NCI-H1048 (cell line): ENCODE results near the gene LRCH3.

Source experiments
- DNase-seq: peaks from one replicate; lab custom pipeline; 2025; lab: John Stamatoyannopoulos, UW

Gene LRCH3

DNA sequence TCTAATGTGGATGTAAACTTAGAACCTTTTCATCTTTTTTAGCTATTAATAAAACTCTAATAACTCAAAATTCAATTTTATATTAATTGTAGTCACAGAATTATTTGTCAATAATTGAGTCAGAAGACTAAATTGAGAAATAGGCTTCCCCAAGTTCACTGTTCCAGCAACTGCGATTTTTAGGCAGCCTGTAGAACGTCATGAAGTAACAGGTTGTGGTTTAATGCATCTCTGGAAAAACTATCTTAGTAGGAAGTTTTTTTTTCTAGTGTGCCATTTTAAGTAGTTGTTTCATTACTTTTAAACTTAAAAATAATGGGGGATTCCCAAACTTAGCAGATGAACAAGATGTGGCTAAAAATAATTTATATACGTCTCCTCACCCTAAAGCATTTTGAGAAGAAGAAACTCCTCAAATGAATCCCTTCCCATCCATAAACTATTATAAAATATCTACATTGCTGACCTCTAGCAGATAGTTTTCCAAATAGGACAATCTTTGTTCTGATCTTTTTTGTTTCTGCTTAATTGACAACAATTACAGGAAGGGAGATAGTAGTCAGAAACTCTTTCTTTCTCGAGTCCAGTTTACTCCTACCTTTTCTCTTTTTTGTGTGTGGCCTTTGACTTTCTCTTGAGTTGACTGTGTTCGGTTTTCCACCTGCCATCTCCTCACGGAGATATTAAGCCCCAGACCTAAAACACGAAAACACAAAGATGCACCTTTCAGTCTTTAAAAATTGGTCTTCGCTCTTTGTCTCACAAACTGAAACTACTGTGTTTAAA, 43.1 kb downstream of the LRCH3 start:
- DNase-seq: no peak

DNA sequence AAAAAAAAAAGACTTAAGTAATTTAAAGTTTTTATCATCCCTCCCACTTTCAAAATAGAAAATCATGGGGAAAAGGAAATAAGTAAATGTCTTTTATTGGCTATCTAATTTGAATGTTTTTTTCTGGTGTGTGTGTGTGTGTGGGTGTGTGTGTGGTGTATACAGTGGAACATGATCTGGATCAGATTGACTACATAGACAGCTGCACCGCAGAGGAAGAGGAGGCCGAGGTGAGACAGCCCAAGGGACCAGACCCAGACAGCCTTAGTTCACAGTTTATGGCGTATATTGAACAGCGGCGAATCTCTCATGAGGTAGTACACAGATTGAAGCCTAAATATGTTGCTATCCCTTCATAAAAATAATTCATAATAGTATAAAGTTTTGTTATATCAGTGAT, 44.5 kb downstream of the LRCH3 start:
- no peak for DNase-seq

DNA sequence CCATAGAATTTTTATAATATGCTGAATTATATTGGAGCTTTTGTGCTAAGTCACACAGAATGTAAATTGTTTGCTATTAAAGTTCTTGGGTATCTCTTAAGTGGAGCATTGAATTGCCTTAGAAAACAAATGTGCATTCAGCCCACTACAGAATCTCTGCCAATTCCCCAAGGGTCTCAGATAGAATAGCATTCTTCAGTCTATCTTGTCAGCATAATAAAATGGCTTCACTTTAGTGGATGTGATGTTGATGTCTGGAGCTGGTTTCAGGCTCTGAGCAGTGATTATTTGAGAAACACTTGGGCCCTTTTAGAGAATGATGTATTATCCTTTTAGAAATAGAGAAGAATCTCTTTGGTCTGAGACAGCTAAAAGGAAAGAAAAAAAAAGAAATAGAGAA, 45.2 kb downstream of the LRCH3 start:
- no peak for DNase-seq

DNA sequence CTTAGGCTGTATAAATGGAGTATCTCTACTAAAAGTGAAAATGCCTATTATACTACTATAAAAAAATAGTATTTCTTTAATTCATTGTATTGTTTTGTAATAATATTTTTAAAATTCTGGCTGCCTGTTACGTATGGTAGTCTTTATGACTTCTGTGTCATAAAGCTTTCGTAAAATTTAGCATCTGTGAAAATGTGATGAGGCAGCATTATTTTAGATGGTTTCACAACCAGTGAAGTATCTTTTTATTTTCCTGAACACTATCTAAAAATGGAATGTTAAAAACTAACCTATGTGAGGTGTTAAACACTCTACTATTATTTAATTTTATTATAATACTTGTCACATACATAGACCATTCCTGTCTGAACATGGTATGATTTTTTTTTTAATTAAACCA, 46.2 kb downstream of the LRCH3 start:
- DNase-seq: no peak

DNA sequence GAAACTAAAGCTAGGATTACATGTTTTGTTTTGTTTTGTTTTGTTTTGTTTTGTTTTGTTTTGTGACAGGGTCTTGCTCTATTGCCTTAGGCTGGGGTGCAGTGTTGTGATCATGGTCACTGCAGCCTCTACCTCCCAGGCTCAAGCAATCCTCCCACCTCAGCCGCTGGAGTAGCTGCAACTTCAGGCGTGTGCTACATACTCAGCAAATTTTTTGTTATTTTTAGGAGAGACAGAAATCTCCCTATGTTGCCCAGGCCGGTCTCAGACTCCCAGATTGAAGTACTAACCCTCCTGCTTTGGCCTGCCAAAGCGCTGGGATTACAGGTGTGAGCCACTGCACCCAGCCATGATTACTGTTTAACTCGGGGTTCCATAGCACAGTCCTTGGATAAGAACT, 50.7 kb downstream of the LRCH3 start:
- no peak for DNase-seq

DNA sequence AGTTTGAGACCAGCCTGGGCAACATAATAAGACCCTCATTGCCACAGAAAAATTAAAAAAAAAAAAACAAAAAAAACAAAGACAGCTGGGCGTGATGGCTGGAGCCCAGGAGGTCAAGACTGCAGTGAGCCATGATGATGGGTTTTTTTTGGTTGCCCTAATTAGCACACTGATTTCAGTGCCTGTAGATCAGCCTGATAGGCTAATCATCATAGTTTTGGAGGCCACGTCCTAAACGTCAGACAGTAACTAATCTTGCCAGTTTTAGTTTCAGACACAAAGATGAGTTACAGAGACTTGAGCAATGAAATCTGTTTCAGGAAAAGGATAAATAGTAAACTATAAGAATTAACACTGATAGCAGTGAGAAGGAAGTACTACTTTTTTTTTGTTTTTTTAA, 55.4 kb downstream of the LRCH3 start:
- DNase-seq: no peak

DNA sequence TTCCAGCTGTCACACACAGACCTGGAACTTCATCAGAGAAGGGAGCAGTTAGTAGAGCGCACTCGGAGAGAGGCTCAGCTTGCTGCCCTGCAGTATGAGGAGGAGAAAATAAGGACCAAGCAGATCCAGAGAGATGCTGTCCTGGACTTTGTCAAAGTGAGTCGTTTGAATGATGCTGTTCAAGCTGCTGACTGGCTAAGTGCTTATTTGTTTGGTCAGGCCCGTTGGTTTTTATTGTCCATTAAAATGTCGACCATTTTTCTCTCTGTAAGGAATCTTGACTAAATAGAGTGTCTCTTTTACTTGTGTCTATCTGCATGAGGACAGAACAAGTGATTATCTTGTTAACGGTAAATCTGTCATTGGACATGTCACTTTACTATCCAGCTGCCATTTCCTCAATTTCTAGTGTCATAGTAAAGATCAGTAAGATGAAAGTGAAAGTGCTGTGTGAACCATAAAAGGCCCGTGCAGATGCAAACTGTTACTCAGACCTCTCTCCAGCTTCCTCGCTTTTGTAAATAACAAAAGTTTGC, 56.9 kb downstream of the LRCH3 start:
- DNase-seq: no peak

DNA sequence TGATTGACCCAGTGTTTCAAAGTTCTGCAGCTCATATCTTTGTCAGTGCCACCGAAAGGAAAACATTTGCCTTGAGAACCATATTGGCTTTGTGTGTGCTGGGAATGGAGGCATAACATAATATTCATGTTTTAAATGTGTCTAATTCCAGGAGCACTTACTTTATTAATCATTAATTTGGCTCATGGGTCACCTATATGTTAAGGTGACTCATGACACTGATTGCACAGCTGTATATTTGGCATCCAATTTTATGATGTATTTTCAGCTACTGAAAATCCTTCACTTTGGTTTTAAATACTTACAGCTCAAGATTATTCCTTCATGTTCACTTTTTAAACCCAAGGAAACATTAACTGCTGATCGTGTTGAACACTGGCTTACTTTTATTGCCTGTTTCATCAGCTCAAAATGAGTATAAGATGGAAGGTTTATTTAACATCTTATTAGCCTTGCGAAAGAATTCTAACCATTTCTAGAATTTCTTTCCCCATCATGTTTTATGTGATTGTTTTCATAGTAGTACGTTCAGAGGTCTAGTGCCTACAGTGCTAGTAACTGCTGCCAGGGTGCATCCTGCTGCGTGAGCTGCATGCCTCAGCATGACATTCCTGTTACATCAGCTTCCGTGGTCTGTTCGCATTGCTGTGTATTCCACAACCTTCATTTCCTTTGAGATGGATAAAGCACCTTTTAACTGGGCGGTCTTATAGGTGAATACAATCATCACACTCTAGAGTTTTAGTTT, 63.7 kb downstream of the LRCH3 start:
- DNase-seq: no peak

GRCh38 chr3:197855571-197855970, 64.5 kb downstream of the LRCH3 start:
- no peak for DNase-seq

DNA sequence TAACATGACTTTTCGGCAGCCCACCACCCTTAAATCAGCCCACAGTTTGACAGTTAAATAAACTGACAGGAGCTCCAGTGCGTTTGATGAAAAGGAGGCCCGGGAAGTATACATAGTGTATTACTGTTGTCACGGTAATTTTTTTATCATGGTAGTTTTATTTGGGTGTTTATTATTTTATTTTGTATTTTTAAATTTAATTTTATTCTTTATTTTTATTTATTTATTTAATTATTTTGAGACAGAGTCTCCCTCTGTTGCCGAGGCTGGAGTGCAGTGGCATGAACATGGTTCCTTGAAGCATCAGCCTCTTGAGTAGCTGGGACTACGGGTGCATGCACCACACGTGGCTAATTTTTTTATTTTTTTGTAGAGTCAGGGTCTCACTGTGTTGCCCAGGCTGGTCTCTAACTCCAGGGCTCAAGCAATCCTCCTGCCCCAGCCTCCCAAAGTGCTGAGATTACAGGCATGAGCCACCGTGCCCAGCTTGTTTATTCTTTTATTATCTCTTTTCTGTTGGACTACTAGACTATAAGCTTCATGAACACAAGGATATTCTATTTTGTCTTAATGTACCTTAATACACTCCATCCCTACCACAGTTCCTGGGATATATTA, 65.3 kb downstream of the LRCH3 start:
- DNase-seq: no peak

DNA sequence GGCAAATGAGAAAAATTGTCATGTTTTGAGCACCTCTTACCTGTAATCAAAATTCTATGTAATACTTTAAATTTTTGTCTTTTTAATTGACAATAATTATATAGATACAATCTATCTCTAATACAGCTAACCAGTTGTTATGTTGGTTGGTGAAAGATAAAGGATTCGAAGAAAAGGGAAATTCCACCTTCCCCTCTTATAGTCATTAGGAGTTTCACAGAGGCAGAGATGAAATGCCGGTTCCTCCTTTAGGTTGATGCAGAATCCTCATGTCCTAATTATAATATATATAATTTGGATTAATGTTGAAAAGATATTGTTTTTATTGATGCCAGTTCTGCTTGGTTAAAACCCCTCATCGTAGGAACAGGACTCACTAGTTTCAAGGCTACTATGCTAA, 67.1 kb downstream of the LRCH3 start:
- no peak for DNase-seq

- no peak for DNase-seq
These were observed 67.5 kb downstream of the LRCH3 start for GRCh38 chr3:197858598-197858997.

DNA sequence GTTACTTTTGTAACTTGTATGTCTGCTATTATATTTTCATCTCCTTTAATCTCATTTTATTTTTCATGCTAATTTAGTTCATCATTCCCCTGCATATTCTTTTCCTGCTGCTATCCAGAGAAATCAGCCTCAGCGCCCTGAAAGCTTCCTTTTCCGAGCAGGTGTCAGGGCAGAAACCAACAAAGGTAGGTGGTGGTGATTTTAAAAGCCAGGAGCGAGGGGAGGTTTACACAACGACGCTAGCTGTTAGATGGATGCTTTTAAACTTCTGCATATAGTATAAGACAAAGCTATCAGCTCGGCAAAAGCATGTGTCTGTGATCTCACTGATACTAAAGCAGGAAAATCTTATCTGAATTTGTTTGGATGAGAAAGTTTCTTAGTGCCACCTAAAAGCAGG, 75.0 kb downstream of the LRCH3 start:
- DNase-seq: no peak

DNA sequence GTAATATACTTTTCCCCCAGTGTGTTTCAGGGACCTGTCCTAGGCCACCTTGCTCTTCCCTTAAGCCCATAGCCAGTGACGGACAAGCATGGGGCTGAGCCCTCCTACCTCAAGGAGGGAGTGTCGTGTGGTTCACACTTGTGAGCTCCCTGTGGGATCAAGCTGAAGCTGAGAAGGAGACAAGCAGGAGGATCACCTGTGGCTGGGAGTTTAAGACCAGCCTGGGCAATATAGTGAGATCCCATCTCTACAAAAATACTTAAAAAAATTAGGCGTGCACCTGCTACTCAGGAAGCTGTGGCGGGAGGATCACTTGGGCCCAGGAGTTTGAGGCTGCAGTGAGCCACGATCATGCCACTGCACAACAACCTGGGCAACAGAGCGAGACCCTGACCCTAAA, 82.3 kb downstream of the LRCH3 start:
- DNase-seq: no peak

DNA sequence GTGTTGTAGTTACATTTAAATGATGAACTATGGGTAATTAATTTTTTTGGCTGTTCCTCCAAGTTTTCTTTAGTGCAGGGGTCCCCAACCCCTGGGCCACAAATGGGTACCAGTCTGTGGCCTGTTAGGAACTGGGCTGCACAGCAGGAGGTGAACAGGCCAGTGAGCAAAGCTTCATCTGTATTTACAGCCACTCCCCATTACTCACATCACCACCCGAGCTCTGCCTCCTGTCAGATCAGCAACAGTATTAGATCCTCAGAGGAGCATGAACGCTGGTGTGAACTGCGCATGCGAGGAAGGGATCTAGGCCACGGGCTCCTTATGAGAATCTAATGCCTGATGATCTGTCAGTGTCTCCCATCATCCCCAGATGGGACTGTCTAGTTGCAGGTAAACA, 83.0 kb downstream of the LRCH3 start:
- DNase-seq: no peak

DNA sequence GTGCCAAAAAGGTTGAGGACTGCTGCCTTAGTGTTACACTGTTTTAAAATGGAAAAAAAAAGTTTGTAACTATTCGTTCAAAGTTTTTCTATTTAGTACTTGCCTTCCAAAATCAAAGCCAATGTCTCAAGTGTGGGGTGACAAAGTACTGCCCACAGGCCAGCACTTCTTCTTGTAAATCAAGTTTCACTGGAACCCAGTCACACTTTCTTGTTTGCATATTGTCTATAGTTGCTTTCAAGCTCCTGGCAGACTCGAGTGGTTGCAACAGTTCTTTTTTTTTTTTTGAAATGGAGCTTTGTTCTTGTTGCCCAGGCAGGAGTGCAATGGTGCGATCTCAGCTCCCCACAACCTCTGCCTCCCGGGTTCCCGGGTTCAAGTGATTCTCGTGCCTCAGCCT, 83.6 kb downstream of the LRCH3 start:
- no peak for DNase-seq

GRCh38 chr3:197877902-197878301, 86.8 kb downstream of the LRCH3 start:
- no peak for DNase-seq

DNA sequence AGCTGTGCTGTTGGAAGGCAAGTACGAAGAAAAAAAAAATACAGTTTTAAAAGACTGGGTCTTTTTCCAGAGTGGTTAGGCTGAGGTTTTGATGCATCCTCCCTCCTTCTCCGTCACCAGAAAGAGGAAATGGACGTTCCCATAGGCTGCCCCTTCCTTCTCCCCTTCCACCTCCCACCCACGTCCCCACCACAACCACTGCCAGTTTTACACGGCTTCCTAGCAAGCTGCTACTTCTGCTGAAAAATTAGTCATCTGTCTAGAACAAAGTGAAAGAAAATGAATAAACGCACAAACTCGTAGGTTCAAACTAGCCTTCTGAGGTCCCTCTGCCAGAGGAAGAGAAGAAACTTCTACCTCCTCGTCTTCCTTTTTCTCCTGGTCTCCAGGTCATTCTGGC, 87.4 kb downstream of the LRCH3 start:
- no peak for DNase-seq

- DNase-seq: no peak
These were observed 89.6 kb downstream of the LRCH3 start for GRCh38 chr3:197880491-197881269.

DNA sequence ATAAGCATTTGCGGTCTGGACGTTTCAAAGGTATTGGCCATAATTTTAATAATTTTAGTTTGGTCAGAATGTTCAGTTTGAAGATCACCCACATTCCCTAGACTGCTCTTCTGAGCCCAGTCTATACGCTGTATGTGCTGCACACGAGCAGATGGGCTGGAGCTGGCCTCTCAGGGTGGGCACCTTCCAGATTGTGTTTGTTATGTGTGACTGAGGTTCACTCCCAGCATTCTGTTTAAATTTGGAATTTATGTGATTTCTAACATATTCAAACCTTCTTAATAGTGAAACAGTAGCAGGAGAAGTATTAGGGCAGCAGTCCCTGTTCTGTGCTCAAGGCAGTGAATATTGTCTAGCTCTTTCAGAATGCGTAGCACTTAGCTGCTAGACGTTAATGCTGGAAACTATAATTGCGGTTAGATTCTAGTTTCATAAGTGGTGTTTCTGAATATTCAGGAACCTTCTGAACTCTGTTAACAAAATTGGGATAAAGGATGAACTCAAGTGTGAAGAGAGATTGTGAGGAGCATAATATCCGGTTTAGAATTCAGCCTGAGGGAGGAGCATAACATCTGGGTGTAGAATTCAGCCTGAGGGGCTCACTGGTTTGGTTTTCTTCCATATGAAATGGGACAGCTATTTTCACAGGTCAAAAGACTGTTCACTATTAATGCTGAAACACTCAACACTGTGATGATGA, 90.4 kb downstream of the LRCH3 start:
- DNase-seq: no peak

- DNase-seq: no peak
These were observed 90.9 kb downstream of the LRCH3 start for GRCh38 chr3:197881970-197882338.

DNA sequence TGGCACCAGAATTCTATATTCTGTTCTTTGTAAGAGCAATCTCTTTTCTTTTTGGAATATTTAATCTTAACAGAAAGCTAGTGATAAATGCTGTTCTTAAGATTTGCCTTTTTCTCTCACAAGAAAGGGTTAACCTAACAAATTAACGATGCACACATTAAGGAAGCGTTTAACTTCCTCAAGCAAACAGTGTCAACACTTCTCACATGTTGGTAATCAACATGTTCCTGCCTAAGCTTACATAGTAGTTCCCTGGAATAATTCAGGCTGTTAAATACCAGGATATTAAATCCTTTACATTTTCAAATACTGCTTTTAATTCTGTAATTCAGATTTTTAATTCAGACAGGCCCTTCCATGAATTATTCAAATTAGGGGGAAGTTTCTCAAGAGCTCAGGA, 91.5 kb downstream of the LRCH3 start:
- DNase-seq: no peak
